ENCODE data around the gene TMEM59L. TPM values are rescaled to one million over a fixed set of nuclear protein-coding genes. Genes with fewer than 3 reads are reported as not detected.

TMEM59L gene
- total and polyA plus RNA-seq, 2 of the 13 experiments (the other 11 are each of a cell fraction or from before 2014, with no cell fraction given), result 0.97 to 5.5 TPM

DNA sequence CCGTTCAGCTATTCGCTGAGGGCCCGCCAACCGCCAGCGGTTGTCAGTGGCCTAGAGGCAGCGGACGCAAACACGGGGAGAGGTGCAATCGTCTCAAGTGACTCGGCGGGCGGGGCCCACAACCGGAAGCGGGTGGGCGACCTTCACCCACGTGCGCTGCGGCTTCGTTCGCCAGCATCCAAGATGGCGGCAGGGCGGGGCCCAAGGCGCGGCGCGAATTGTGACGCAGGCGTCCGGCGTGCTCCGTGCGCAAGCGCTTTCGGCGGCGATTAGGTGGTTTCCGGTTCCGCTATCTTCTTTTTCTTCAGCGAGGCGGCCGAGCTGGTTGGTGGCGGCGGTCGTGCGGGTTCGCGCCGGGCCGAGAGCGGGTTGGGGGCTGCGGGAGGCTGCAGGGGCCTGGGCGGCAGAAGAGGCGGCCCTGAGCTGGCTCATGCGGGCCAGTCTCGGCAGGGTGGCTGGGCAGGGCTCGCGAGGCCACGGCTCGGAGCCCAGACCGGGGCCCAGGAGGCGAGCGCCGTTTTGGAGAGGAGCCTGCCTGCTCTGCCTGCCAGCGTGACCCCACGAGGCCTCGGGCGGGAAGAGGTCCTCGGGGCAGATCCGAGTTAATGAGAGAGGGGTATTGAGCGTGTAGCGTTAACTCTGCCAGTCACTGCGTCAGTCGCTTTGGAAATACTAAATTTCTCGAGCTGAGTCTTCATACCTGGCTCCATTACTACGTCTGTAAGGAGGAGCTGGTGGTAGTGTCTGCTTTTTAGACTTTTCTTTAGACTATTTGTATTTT, 40.9 kb upstream of the TMEM59L start, which contains the start of gene UBA52 (continued):
- TF ChIP-seq, protein P1, sequence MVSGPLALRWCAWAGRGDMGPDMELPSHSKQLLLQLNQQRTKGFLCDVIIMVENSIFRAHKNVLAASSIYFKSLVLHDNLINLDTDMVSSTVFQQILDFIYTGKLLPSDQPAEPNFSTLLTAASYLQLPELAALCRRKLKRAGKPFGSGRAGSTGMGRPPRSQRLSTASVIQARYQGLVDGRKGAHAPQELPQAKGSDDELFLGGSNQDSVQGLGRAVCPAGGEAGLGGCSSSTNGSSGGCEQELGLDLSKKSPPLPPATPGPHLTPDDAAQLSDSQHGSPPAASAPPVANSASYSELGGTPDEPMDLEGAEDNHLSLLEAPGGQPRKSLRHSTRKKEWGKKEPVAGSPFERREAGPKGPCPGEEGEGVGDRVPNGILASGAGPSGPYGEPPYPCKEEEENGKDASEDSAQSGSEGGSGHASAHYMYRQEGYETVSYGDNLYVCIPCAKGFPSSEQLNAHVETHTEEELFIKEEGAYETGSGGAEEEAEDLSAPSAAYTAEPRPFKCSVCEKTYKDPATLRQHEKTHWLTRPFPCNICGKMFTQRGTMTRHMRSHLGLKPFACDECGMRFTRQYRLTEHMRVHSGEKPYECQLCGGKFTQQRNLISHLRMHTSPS (CRISPR knock-in tag; IDR thresholded peaks at IDR 0.05; ENCODE audit: low read depth), result no peak
- TF ChIP-seq KDM1A (CRISPR knock-in tag; IDR thresholded peaks at IDR 0.05) (peak; percentile 35; the same call in 1 of the 2 replicates), IKZF4 (CRISPR knock-in tag; IDR thresholded peaks at IDR 0.05; ENCODE audit: borderline replicate concordance, low read depth, not compliant biosample characterization) (no peak), ZC3H13 (CRISPR knock-in tag; IDR thresholded peaks at IDR 0.05) (peak; percentile 91), NFYB (CRISPR knock-in tag; IDR thresholded peaks at IDR 0.05) (peak; percentile 65), NKX3-1 (CRISPR knock-in tag; IDR thresholded peaks at IDR 0.05) (no peak), ZNF224 (CRISPR knock-in tag; IDR thresholded peaks at IDR 0.05) (0 out of 2 replicates have a peak, but pooled peaks have one; percentile 71), PRMT3 (CRISPR knock-in tag; IDR thresholded peaks at IDR 0.05; ENCODE audit: borderline replicate concordance, low read depth) (no peak), TCF7L2 (IDR thresholded peaks at IDR 0.05; ENCODE audit: low read depth, low read length) (no peak), ZNF263 (CRISPR knock-in tag; IDR thresholded peaks at IDR 0.05) (no peak; the same call in none of the 2 replicates), YY1 (IDR thresholded peaks at IDR 0.05; ENCODE audit: insufficient read depth, insufficient replicate concordance, low read depth, low read length) (peak; percentile 100), KDM3A (CRISPR knock-in tag; IDR thresholded peaks at IDR 0.05; ENCODE audit: low read depth) (peak; percentile 97), U2AF2 (IDR thresholded peaks at IDR 0.05; ENCODE audit: low read depth, low read length) (no peak), ZMYM3 (CRISPR knock-in tag; IDR thresholded peaks at IDR 0.05) (no peak; the same call in 1 of the 2 replicates), SMC3 (IDR thresholded peaks at IDR 0.05; ENCODE audit: low read length) (no peak)
- TF ChIP-seq, protein P2, sequence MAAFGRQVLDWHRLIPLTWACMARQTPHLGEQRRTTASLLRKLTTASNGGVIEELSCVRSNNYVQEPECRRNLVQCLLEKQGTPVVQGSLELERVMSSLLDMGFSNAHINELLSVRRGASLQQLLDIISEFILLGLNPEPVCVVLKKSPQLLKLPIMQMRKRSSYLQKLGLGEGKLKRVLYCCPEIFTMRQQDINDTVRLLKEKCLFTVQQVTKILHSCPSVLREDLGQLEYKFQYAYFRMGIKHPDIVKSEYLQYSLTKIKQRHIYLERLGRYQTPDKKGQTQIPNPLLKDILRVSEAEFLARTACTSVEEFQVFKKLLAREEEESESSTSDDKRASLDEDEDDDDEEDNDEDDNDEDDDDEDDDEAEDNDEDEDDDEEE (CRISPR knock-in tag; IDR thresholded peaks at IDR 0.05), result no peak
- TF ChIP-seq, protein P3, sequence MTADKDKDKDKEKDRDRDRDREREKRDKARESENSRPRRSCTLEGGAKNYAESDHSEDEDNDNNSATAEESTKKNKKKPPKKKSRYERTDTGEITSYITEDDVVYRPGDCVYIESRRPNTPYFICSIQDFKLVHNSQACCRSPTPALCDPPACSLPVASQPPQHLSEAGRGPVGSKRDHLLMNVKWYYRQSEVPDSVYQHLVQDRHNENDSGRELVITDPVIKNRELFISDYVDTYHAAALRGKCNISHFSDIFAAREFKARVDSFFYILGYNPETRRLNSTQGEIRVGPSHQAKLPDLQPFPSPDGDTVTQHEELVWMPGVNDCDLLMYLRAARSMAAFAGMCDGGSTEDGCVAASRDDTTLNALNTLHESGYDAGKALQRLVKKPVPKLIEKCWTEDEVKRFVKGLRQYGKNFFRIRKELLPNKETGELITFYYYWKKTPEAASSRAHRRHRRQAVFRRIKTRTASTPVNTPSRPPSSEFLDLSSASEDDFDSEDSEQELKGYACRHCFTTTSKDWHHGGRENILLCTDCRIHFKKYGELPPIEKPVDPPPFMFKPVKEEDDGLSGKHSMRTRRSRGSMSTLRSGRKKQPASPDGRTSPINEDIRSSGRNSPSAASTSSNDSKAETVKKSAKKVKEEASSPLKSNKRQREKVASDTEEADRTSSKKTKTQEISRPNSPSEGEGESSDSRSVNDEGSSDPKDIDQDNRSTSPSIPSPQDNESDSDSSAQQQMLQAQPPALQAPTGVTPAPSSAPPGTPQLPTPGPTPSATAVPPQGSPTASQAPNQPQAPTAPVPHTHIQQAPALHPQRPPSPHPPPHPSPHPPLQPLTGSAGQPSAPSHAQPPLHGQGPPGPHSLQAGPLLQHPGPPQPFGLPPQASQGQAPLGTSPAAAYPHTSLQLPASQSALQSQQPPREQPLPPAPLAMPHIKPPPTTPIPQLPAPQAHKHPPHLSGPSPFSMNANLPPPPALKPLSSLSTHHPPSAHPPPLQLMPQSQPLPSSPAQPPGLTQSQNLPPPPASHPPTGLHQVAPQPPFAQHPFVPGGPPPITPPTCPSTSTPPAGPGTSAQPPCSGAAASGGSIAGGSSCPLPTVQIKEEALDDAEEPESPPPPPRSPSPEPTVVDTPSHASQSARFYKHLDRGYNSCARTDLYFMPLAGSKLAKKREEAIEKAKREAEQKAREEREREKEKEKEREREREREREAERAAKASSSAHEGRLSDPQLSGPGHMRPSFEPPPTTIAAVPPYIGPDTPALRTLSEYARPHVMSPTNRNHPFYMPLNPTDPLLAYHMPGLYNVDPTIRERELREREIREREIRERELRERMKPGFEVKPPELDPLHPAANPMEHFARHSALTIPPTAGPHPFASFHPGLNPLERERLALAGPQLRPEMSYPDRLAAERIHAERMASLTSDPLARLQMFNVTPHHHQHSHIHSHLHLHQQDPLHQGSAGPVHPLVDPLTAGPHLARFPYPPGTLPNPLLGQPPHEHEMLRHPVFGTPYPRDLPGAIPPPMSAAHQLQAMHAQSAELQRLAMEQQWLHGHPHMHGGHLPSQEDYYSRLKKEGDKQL (CRISPR knock-in tag; IDR thresholded peaks at IDR 0.05; ENCODE audit: low read depth), result 0 out of 2 replicates have a peak, but pooled peaks have one; percentile 64
- TF ChIP-seq, protein P4, sequence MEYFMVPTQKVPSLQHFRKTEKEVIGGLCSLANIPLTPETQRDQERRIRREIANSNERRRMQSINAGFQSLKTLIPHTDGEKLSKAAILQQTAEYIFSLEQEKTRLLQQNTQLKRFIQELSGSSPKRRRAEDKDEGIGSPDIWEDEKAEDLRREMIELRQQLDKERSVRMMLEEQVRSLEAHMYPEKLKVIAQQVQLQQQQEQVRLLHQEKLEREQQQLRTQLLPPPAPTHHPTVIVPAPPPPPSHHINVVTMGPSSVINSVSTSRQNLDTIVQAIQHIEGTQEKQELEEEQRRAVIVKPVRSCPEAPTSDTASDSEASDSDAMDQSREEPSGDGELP (IDR thresholded peaks at IDR 0.05; ENCODE audit: borderline replicate concordance, low read depth), result peak; percentile 65; the same call in 1 of the 2 replicates
